Measurements from ENCODE around the gene RANGRF. TPM values are rescaled to one million over a fixed set of nuclear protein-coding genes. Genes with fewer than 3 reads are reported as not detected.

RANGRF gene
- total RNA-seq, 4 donors from 2014 or later: 18.9 to 30.2 (median 22.4) TPM

DNA sequence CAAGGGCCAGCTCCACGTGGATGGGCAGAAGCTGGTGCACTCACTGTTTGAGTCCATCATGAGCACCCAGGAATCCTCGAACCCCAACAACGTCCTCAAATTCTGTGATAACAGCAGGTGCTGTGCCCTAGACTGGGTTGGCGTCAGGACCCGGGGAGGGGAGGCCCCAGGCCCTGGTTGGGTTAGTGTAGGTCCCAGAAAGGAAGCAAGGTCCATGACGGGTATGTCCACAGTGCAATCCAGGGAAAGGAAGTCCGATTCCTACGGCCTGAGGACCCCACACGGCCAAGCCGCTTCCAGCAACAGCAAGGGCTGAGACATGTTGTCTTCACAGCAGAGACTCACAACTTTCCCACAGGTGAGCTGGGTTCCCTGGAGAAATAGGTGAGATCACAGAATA, 32.2 kb upstream of the RANGRF start:
- H3K27me3 ChIP-seq: no peaks in the 10 kb centered on the region
- 92 to 94% methylated on average over 5 to 10 of the region's 10 CpGs for WGBS, 2 donors
- no peak for DNase-seq
- H3K27ac ChIP-seq: no peak overlapping the region
- TF ChIP-seq, protein P1, sequence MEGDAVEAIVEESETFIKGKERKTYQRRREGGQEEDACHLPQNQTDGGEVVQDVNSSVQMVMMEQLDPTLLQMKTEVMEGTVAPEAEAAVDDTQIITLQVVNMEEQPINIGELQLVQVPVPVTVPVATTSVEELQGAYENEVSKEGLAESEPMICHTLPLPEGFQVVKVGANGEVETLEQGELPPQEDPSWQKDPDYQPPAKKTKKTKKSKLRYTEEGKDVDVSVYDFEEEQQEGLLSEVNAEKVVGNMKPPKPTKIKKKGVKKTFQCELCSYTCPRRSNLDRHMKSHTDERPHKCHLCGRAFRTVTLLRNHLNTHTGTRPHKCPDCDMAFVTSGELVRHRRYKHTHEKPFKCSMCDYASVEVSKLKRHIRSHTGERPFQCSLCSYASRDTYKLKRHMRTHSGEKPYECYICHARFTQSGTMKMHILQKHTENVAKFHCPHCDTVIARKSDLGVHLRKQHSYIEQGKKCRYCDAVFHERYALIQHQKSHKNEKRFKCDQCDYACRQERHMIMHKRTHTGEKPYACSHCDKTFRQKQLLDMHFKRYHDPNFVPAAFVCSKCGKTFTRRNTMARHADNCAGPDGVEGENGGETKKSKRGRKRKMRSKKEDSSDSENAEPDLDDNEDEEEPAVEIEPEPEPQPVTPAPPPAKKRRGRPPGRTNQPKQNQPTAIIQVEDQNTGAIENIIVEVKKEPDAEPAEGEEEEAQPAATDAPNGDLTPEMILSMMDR (IDR thresholded peaks at IDR 0.05): no peak
- no peak for TF ChIP-seq POLR2A (IDR thresholded peaks at IDR 0.05)
- H3K9me3 ChIP-seq: no peaks in the 10 kb centered on the region
- peaks cover 15 to 24% of the 10 kb centered on the region in 2 donors for H3K36me3 ChIP-seq
- intact Hi-C loops (cut with DNase I): no loop called here
- no peaks in the 10 kb centered on the region for H3K4me1 ChIP-seq
- no peak overlapping the region for H3K4me3 ChIP-seq (replicated peaks in 1 of 3)

DNA sequence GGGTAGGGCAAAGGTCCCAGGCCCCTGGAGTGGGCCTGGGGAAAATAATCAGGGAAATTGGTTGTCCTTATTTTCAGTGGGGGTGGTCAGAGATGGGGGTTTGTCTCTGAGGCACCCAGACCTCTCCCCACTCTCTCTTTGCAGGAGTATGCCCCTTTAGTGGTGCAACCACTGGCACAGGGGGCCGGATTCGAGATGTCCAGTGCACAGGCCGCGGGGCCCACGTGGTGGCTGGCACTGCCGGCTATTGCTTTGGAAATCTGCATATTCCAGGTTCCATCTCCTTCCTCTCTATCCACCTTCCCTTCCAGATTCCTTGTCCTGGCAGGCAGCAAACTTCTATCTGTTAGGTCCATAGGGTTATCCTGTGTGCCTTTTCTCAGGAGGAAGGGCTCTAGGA, 31.8 kb upstream of the RANGRF start:
- Histone ChIP-seq H3K27me3 (no peaks in the 10 kb centered on the region), H3K4me3 (replicated peaks in 1 of 3) (no peak overlapping the region), H3K36me3 (peaks cover 15 to 24% of the 10 kb centered on the region in 2 donors), H3K27ac (no peak overlapping the region), H3K4me1 (no peaks in the 10 kb centered on the region), H3K9me3 (no peaks in the 10 kb centered on the region)
- intact Hi-C loops (cut with DNase I): no loop called here
- 89 to 96% methylated on average over 6 of the region's 6 CpGs for WGBS, 2 donors
- no peak for TF ChIP-seq POLR2A (IDR thresholded peaks at IDR 0.05)
- TF ChIP-seq, protein P1 (IDR thresholded peaks at IDR 0.05): no peak
- no peak for DNase-seq

DNA sequence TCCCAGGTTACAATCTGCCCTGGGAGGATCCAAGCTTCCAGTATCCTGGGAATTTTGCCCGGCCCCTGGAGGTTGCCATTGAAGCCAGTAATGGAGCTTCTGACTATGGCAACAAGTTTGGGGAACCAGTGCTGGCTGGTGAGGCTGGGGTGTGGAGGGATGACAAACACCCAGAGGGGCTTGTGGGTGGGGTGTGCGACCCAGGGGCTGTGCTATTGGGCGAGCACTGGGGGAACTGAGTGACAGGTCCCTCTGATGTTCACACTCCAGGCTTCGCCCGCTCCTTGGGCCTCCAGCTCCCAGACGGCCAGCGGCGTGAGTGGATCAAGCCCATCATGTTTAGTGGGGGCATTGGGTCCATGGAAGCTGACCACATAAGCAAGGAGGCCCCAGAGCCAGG, 30.7 kb upstream of the RANGRF start:
- no peak overlapping the region for H3K27ac ChIP-seq
- H3K4me1 ChIP-seq: no peaks in the 10 kb centered on the region
- no peaks in the 10 kb centered on the region for H3K27me3 ChIP-seq
- H3K4me3 ChIP-seq (replicated peaks in 1 of 3): no peak overlapping the region
- intact Hi-C loops (cut with DNase I): no loop called here
- DNase-seq: no peak
- 94 to 96% methylated on average over 4 of the region's 8 CpGs for WGBS, 2 donors
- no peaks in the 10 kb centered on the region for H3K9me3 ChIP-seq
- TF ChIP-seq, protein P1 (IDR thresholded peaks at IDR 0.05): no peak
- no peak for TF ChIP-seq POLR2A (IDR thresholded peaks at IDR 0.05)
- H3K36me3 ChIP-seq: peaks cover 17 to 25% of the 10 kb centered on the region in 2 donors

DNA sequence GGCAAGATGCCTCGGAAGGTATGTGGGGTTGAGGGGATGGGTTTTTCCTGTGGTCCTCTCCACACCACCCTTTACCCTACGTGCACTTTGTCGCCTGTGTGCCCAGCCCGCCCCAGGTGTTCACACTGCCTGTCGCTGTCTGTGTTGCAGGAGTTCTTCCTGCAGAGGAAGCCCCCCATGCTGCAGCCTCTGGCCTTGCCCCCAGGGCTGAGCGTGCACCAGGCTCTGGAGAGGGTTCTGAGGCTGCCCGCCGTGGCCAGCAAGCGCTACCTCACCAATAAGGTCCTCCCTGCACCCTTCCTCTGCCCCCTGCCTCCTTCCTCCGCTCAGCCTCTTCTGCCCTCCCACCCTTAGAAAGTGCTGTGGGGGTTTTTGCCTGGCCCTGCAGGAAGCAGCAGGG, 24.1 kb upstream of the RANGRF start:
- 96 to 98% methylated on average over 5 to 8 of the region's 10 CpGs for WGBS, 2 donors
- H3K27me3 ChIP-seq: no peaks in the 10 kb centered on the region
- DNase-seq: no peak
- no peaks in the 10 kb centered on the region for H3K4me1 ChIP-seq
- intact Hi-C loops (cut with DNase I): no loop called here
- peaks cover 11 to 26% of the 10 kb centered on the region in 2 donors for H3K36me3 ChIP-seq
- no peaks in the 10 kb centered on the region for H3K9me3 ChIP-seq
- H3K27ac ChIP-seq: no peak overlapping the region
- TF ChIP-seq, protein P1 (IDR thresholded peaks at IDR 0.05): no peak
- no peak for TF ChIP-seq POLR2A (IDR thresholded peaks at IDR 0.05)
- no peak overlapping the region for H3K4me3 ChIP-seq (replicated peaks in 1 of 3)

DNA sequence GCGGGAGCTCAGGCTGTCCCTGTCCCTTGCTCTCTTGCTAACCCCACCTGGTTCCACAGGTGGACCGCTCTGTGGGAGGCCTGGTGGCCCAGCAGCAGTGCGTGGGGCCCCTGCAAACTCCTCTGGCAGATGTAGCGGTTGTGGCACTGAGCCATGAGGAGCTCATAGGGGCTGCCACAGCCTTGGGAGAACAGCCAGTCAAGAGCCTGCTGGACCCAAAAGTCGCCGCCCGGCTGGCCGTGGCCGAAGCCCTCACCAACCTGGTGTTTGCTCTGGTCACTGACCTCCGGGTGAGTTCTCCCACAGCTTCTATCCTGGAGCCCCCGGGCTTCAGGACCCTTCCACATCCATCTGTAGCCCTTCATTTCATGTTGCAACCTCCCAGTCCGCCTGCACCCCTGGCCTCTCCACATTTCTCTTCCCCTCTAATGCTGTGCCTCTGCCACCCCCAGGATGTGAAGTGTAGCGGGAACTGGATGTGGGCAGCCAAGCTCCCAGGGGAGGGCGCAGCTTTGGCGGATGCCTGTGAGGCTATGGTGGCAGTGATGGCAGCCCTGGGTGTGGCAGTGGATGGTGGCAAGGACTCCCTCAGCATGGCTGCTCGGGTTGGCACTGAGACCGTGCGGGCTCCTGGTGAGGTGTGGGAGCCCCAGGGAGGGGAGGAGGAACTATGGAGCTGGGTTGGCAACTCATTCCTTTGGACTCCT, 23.5 kb upstream of the RANGRF start:
- peaks cover 10 to 26% of the 10 kb centered on the region in 2 donors for H3K36me3 ChIP-seq

More for the DNA sequence above, 23.5 kb upstream of the RANGRF start:
- no peaks in the 10 kb centered on the region for H3K4me1 ChIP-seq
- no peaks in the 10 kb centered on the region for H3K9me3 ChIP-seq
- no peak for TF ChIP-seq POLR2A (IDR thresholded peaks at IDR 0.05)
- TF ChIP-seq, protein P1 (IDR thresholded peaks at IDR 0.05): no peak
- WGBS, 2 donors: 98 to 99% methylated on average over 12 to 18 of the region's 18 CpGs
- DNase-seq: no peak
- intact Hi-C loops (cut with DNase I): no loop called here
- no peaks in the 10 kb centered on the region for H3K27me3 ChIP-seq
- H3K4me3 ChIP-seq (replicated peaks in 1 of 3): no peak overlapping the region
- H3K27ac ChIP-seq: no peak overlapping the region
